HCT116 (cell line): Measurements from ENCODE around the gene EIPR1. TPM values are rescaled to one million over a fixed set of nuclear protein-coding genes. Genes with fewer than 3 reads are reported as not detected.

Experiments
- ATAC-seq: fragments of 200-7000 bp; cut with Tn5 transposase; 2 replicates; pipeline ENCODE4 v1.9.1; 2020; ENCODE audit warnings: mild to moderate bottlenecking, moderate library complexity
- BruUV-seq: library from RNA; stranded (reverse); fragments of 400-500 nt; replicated peaks from 2 replicates; lab custom pipeline; 2021; lab: Mats Ljungman, UMichigan
- CTCF ChIA-PET: fragments of 300-600 bp; sonication (Branson Sonifier 250); formaldehyde crosslinking; loops from one replicate; lab custom pipeline; 2021; ENCODE audit warnings: antibody characterized with exemption; lab: Charles Lee
- POLR2A ChIA-PET: fragments of 300-600, 350-600 bp; sonication (Branson Sonifier 250); formaldehyde crosslinking; loops from one replicate; lab custom pipeline; 2021; ENCODE audit warnings: antibody characterized with exemption; lab: Charles Lee
- RAD21 ChIA-PET, 2 experiments: fragments of 300-600 bp; sonication (Branson Sonifier 250); formaldehyde crosslinking; loops; one replicate each; lab custom pipeline; 2023; ENCODE audit warnings: low total read pairs in 2 of 2; ENCODE audit not compliant: uncharacterized antibody in 2 of 2, unreplicated experiment in 2 of 2, low non-redundant PET in 1 of 2; lab: Charles Lee
- DNase-seq: peaks from one replicate; pipeline ENCODE4 v3.0.0-alpha.2; 2010; ENCODE audit warnings: low read depth, low spot score
- H2AFZ ChIP-seq: fragments of 200-600 bp; shearing (Covaris generic), sonication (generic); 2 replicates; pipeline ENCODE4 v1.6.1; 2017; ENCODE audit warnings: low read depth, mixed run types, mixed read lengths, antibody characterized with exemption, low read length; ENCODE audit not compliant: poor library complexity, severe bottlenecking
- H3K27ac ChIP-seq: 2 replicates; pipeline ENCODE4 v1.5.1; 2012; ENCODE audit warnings: low read depth, low read length
- H3K27me3 ChIP-seq: fragments of 200-600 bp; sonication (generic); 2 replicates; pipeline ENCODE4 v1.6.1; 2016; ENCODE audit warnings: mixed run types, low read length, mixed read lengths; ENCODE audit not compliant: insufficient read depth
- H3K36me3 ChIP-seq, 2 experiments: fragments of 200-500 bp in 1 of 2; fragments of 200-600 bp in 1 of 2; sonication (Bioruptor generic) in 1 of 2; sonication (generic) in 1 of 2; 2 replicates each; pipeline versions ENCODE4 v1.5.1 to v1.6.1; 2014 to 2016; ENCODE audit warnings: low read length in 2 of 2, inconsistent platforms in 1 of 2, mixed read lengths in 1 of 2, mixed run types in 1 of 2; ENCODE audit not compliant: insufficient read depth in 2 of 2, control insufficient read depth in 1 of 2
- H3K4me1 ChIP-seq, 2 experiments: fragments of 200-600 bp in 1 of 2; sonication (generic) in 1 of 2; 2 replicates each; pipeline versions ENCODE4 v1.5.1 to v1.6.1; 2012 to 2017; ENCODE audit warnings: low read length in 2 of 2, inconsistent platforms in 1 of 2, mild to moderate bottlenecking in 1 of 2, mixed read lengths in 1 of 2, mixed run types in 1 of 2, moderate library complexity in 1 of 2; ENCODE audit not compliant: insufficient read depth in 2 of 2, control insufficient read depth in 1 of 2
- H3K4me2 ChIP-seq: fragments of 200-600 bp; sonication (generic); 2 replicates; pipeline ENCODE4 v1.6.1; 2017; ENCODE audit warnings: mixed run types, low read length, mixed read lengths
- H3K4me3 ChIP-seq, 2 experiments: fragments of 200-600 bp in 1 of 2; sonication (generic) in 1 of 2; replicated peaks in 1 of 2; 2 replicates each; pipeline ENCODE4 v1.5.1; 2011 to 2016; ENCODE audit warnings: low read length in 2 of 2, control low read depth in 1 of 2, low read depth in 1 of 2, mild to moderate bottlenecking in 1 of 2, mixed read lengths in 1 of 2, mixed run types in 1 of 2
- H3K79me2 ChIP-seq: fragments of 200-600 bp; sonication (generic); 2 replicates; pipeline ENCODE4 v1.6.1; 2017; ENCODE audit warnings: mild to moderate bottlenecking, mixed run types, low read length, moderate library complexity, mixed read lengths; ENCODE audit not compliant: insufficient read depth
- H3K9ac ChIP-seq: fragments of 200-600 bp; sonication (generic); 2 replicates; pipeline ENCODE4 v1.6.1; 2016; ENCODE audit warnings: low read length, mixed read lengths
- H3K9me2 ChIP-seq: fragments of 200-600 bp; sonication (generic), shearing (Covaris generic); 2 replicates; pipeline ENCODE4 v1.6.1; 2017; ENCODE audit warnings: mixed run types, mild to moderate bottlenecking, moderate library complexity; ENCODE audit not compliant: insufficient read depth
- H3K9me3 ChIP-seq, 2 experiments: fragments of 200-500 bp in 1 of 2; fragments of 200-600 bp in 1 of 2; sonication (Bioruptor generic) in 1 of 2; sonication (generic) in 1 of 2; 2 replicates each; pipeline ENCODE4 v1.6.1; 2014 to 2017; ENCODE audit warnings: low read length in 2 of 2, mixed read lengths in 2 of 2, inconsistent platforms in 1 of 2, low read depth in 1 of 2, mild to moderate bottlenecking in 1 of 2, mixed run types in 1 of 2, moderate library complexity in 1 of 2; ENCODE audit not compliant: control insufficient read depth in 1 of 2, insufficient read depth in 1 of 2
- H4K20me1 ChIP-seq: fragments of 200-600 bp; sonication (generic), shearing (Covaris generic); 2 replicates; pipeline ENCODE4 v1.6.1; 2017; ENCODE audit warnings: mixed run types, mild to moderate bottlenecking, moderate library complexity; ENCODE audit not compliant: insufficient read depth
- ATF3 ChIP-seq: IDR thresholded peaks from 2 replicates; pipeline ENCODE4 v1.6.1; 2012
- CBX3 ChIP-seq: IDR thresholded peaks from 2 replicates; pipeline ENCODE4 v1.6.1; 2012; ENCODE audit warnings: low read depth
- CEBPB ChIP-seq: IDR thresholded peaks from 2 replicates; pipeline ENCODE4 v1.6.1; 2012; ENCODE audit warnings: low read depth
- EGR1 ChIP-seq: IDR thresholded peaks from 2 replicates; pipeline ENCODE4 v1.6.1; 2012; ENCODE audit warnings: low read depth
- ELF1 ChIP-seq: IDR thresholded peaks from 2 replicates; pipeline ENCODE4 v1.6.1; 2012; ENCODE audit warnings: low read depth, borderline replicate concordance
- EZH2 ChIP-seq: fragments of 200-600 bp; sonication (generic); IDR thresholded peaks from 2 replicates; pipeline ENCODE4 v1.6.1; 2017; ENCODE audit warnings: antibody characterized with exemption, mixed run types
- EZH2phosphoT487 ChIP-seq: fragments of 200-600 bp; IDR thresholded peaks from 2 replicates; pipeline ENCODE4 v1.6.1; 2018; ENCODE audit warnings: antibody characterized with exemption, borderline replicate concordance
- JUND ChIP-seq: IDR thresholded peaks from 2 replicates; pipeline ENCODE4 v1.6.1; 2012
- MAX ChIP-seq: IDR thresholded peaks from 2 replicates; pipeline ENCODE4 v1.6.1; 2012
- POLR2A ChIP-seq: IDR thresholded peaks from 2 replicates; pipeline ENCODE4 v1.7.0; 2011; ENCODE audit warnings: borderline replicate concordance; ENCODE audit not compliant: insufficient read depth, insufficient read length; ENCODE audit errors: extremely low read depth
- POLR2AphosphoS5 ChIP-seq: IDR thresholded peaks from 2 replicates; pipeline ENCODE4 v1.6.1; 2011; ENCODE audit warnings: mild to moderate bottlenecking, low read depth, low read length, moderate library complexity
- RAD21 ChIP-seq: IDR thresholded peaks from 2 replicates; pipeline ENCODE4 v1.6.1; 2012; ENCODE audit warnings: low read depth, mild to moderate bottlenecking
- SIN3A ChIP-seq: IDR thresholded peaks from 2 replicates; pipeline ENCODE4 v1.6.1; 2012; ENCODE audit warnings: low read depth
- SP1 ChIP-seq: IDR thresholded peaks from 2 replicates; pipeline ENCODE4 v1.6.1; 2012; ENCODE audit warnings: low read depth
- SRF ChIP-seq: IDR thresholded peaks from 2 replicates; pipeline ENCODE4 v1.6.1; 2012; ENCODE audit warnings: low read depth
- TCF7L2 ChIP-seq: IDR thresholded peaks from 2 replicates; pipeline ENCODE4 v1.7.0; 2011; ENCODE audit warnings: borderline replicate concordance, inconsistent platforms; ENCODE audit not compliant: insufficient read depth, insufficient read length; ENCODE audit errors: extremely low read depth
- YY1 ChIP-seq: IDR thresholded peaks from 2 replicates; pipeline ENCODE4 v1.6.1; 2011; ENCODE audit warnings: low read length, low read depth, moderate library complexity, mild to moderate bottlenecking; ENCODE audit not compliant: insufficient replicate concordance; ENCODE audit errors: extremely low read depth
- ZFX ChIP-seq: fragments of 450-650 bp; IDR thresholded peaks from 2 replicates; pipeline ENCODE4 v1.6.1; 2017
- ZNF274 ChIP-seq: fragments of 200-500 bp; sonication (Bioruptor generic); IDR thresholded peaks from 2 replicates; pipeline ENCODE4 v1.6.1; 2014; ENCODE audit warnings: mild to moderate bottlenecking, low read depth, low read length, inconsistent platforms
- intact Hi-C: fragments of 100-400 bp; cut with micrococcal nuclease; formaldehyde crosslinking; loops from 2 replicates; pipeline ENCODE4 v1.10.0; 2022
- total RNA-seq: library from RNA; stranded (reverse); gene quantifications from one replicate; pipeline ENCODE4 v1.2.1, GENCODE V29; 2021; ENCODE audit not compliant: unreplicated experiment

EIPR1 gene
- total RNA-seq, 1 experiment from 2014 or later = 36.9 TPM

- intact Hi-C loops = no loop called here
- DNase-seq = no peak
- Histone ChIP-seq H3K27me3 (no peaks in the 10 kb centered on the region), H3K79me2 (0 out of 2 replicates have a peak, but pooled peaks cover 1% of the 10 kb centered on the region), H3K9ac (no peak overlapping the region), H3K4me2 (no peak overlapping the region), H3K27ac (no peak overlapping the region), H3K36me3 (no peaks in the 10 kb centered on the region), H3K4me1 (no peaks in the 10 kb centered on the region), H4K20me1 (no peaks in the 10 kb centered on the region), H3K9me2 (no peaks in the 10 kb centered on the region), H3K9me3 (no peaks in the 10 kb centered on the region), H3K4me3 (no peak overlapping the region), H2AFZ (no peak overlapping the region)
- TF ChIP-seq YY1 = no peak
- no peak for TF ChIP-seq EZH2phosphoT487
- no peak for TF ChIP-seq ATF3
- TF ChIP-seq POLR2A = no peak
- TF ChIP-seq ZFX = no peak
- no peak for TF ChIP-seq ZNF274
- no peak for TF ChIP-seq CBX3
- TF ChIP-seq MAX = no peak
- no peak for TF ChIP-seq JUND
- POLR2A ChIA-PET = no interaction called here
- RAD21 ChIA-PET = no interaction called here
- no TSS peak for BruUV-seq
- CTCF ChIA-PET = no interaction called here
- no peak for ATAC-seq
Observed at GRCh38 chr2:3280683-3281520, 96.7 kb downstream of the EIPR1 start.

- Histone ChIP-seq H3K9ac (no peak overlapping the region), H3K27me3 (no peaks in the 10 kb centered on the region), H3K36me3 (no peaks in the 10 kb centered on the region), H3K4me1 (no peaks in the 10 kb centered on the region), H3K9me2 (no peaks in the 10 kb centered on the region), H3K4me3 (no peak overlapping the region), H3K79me2 (0 out of 2 replicates have a peak, but pooled peaks cover 5% of the 10 kb centered on the region), H4K20me1 (no peaks in the 10 kb centered on the region), H3K9me3 (no peaks in the 10 kb centered on the region), H3K4me2 (no peak overlapping the region), H2AFZ (no peak overlapping the region), H3K27ac (no peak overlapping the region)
- DNase-seq (no peak), ATAC-seq (no peak)
- intact Hi-C loops = no loop called here
- BruUV-seq = no TSS peak
- RAD21 ChIA-PET = no interaction called here
- POLR2A ChIA-PET = no interaction called here
- CTCF ChIA-PET = no interaction called here
- no peak for TF ChIP-seq YY1
- no peak for TF ChIP-seq JUND
- TF ChIP-seq CBX3 = no peak
- no peak for TF ChIP-seq EGR1
- TF ChIP-seq RAD21 = no peak
- no peak for TF ChIP-seq TCF7L2
- TF ChIP-seq MAX = no peak
- TF ChIP-seq ZFX = no peak
- TF ChIP-seq SIN3A = no peak
- no peak for TF ChIP-seq SRF
- no peak for TF ChIP-seq ZNF274
- no peak for TF ChIP-seq SP1
- no peak for TF ChIP-seq POLR2AphosphoS5
- TF ChIP-seq EZH2 = no peak
- TF ChIP-seq ELF1 = no peak
- TF ChIP-seq POLR2A = no peak
- no peak for TF ChIP-seq EZH2phosphoT487
- no peak for TF ChIP-seq CEBPB
Observed at GRCh38 chr2:3280197-3280596, 97.4 kb downstream of the EIPR1 start.
